Stimulated activated CD8-positive, alpha-beta memory T cell treated with anti-CD3 and anti-CD28 coated beads, Interleukin-4, amount 100 ng/mL, for 48 hours (primary cell): Measurements from ENCODE around the gene NPAT.

Source experiments
- DNase-seq: peaks from one replicate; pipeline ENCODE4 v3.0.0-alpha.2; 2020

NPAT gene

GRCh38 chr11:108222574-108223347, at the start of gene NPAT, which contains the start of gene ATM:
Gene NPAT, minus strand, starts transcription at chr11:108222638. Its CDS starts 102 bp downstream, at chr11:108222536.
Gene ATM, plus strand, starts transcription at chr11:108223067. Its CDS starts 4,558 bp downstream, at chr11:108227625.
- DNase-seq: peak; percentile 98

DNA sequence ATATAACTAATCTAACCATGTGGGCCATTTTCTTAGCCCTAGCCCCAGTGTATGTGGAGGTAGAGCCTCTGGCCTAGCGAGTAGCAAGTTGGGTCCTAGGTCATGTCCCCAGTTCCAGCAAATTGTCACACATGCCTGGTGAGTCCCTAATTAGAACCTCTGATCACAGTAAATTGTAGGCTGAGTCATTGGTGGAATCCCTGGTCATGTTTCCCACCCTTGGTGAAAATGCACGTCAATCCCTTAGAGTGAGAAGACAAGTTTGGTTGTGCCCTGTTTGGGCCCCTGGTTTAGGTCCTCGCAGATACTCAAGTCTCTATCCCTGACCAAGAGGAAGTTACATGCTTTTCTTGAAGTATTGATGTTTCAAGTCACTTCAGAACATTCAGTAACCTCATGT, 47.1 kb upstream of the NPAT start:
- no peak for DNase-seq

- no peak for DNase-seq
Measured at GRCh38 chr11:108253176-108253575, 30.7 kb upstream of the NPAT start.

GRCh38 chr11:108246885-108247284, 24.4 kb upstream of the NPAT start:
- DNase-seq: no peak

- DNase-seq: no peak
Measured at GRCh38 chr11:108246308-108246707, 23.9 kb upstream of the NPAT start.

DNA sequence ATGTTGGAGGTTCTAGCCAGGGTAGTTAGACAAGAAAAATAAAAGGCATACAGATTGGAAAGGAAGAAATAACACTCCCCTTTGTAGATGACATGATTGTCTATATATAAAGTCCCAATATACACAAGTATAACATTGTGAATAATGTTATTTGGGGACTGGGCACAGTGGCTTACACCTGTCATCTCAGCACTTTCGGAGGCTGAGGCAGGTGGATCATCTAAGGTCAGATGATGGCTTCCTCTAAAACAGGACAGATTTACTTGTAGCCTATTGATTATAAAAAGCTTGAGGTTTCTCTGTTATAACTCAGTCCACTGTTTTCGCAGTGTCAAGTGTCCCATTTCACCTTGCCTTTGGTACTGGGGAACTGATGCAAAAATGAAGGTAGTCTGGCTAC, 20.0 kb upstream of the NPAT start:
- DNase-seq: no peak

- peak; percentile 60 for DNase-seq
Measured at GRCh38 chr11:108241330-108242037, 19.0 kb upstream of the NPAT start.

DNA sequence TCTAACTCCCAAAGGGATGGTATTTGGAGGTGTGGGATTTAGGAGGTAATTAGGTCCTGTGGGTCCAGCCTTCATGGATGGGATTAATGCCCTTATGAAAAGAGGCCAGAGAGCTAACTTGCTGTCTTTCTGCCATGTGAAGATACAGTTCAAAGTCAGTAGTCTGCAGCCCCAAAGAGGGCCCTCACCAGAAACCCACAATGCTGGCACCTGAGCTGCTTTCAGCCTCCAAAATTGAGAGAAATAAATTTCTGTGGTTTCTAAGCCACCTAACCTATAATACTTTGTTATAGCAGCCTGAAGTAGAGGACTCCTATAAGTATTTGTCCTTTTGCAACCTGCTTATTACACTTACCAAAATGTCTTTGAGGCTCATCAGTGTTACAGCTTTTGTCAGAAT, 16.6 kb upstream of the NPAT start:
- no peak for DNase-seq

DNA sequence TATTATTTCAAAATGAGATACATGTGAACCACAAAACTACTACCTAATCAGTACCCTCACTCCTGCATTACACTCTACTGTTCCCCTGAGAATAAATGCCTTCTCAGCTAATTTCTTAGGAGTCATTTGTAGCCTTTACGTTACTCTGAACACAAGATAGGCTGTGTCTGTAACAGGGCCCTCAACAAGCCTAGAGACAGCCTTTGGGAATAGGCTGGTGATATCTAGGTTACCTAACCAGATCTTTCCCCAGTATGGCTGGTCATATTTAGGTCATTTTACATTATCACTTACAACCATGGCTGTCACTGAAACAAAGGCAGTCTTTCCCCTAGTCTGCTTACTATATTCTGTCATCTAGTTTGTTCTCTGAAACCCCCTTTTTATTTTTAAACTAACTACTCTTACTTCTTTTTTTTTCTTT, 14.6 kb upstream of the NPAT start:
- DNase-seq: no peak

DNA sequence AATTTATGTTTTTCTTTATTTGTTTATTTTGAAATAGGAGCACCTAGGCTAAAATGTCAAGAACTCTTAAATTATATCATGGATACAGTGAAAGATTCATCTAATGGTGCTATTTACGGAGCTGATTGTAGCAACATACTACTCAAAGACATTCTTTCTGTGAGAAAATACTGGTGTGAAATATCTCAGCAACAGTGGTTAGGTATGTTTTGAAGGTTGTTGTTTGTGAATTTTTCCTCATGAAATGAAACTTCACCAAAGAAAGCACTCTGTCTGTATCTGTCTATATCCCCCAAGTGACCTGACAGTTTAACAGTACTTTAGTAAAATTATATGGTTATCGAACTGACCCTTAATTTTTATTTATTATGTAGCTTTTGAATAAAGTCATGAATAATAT, 13.2 kb upstream of the NPAT start:
- no peak for DNase-seq

- no peak for DNase-seq
Measured at GRCh38 chr11:108235192-108235591, 12.8 kb upstream of the NPAT start.

DNA sequence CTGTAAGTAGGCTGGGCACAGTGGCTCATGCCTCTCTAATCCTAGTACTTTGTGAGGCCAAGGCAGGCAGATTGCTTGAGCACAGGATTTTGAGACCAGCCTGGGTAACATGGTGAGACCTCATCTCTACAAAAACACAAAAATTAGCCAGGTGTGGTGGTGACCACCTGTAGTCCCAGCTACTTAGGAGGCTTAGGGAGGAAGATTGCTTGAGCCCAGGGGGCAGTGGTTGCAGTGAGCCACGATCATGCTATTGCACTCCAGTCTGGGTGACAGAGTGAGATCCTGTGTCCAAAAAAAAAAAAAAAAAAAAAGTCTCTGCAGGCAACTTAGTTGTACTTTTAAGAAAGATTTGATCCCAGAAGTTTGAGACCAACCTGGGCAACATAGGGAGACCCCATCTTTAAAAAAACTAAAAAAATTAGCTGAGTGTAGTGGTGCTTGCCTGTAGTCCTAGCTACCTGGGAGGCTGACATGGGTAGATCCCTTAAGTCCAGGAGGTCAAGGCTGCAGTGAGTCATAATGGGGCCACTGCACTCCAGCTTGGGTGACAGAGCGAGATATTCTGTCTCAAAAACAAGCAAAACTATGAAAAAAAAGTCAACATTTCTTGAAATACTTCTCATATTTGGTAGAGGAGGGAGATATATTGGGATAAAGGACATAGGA, 11.0 kb upstream of the NPAT start:
- DNase-seq: no peak

GRCh38 chr11:108228251-108228650, 5.8 kb upstream of the NPAT start:
- no peak for DNase-seq

GRCh38 chr11:108226036-108226435, 3.6 kb upstream of the NPAT start:
- no peak for DNase-seq

- DNase-seq: peak; percentile 57
Measured at GRCh38 chr11:108224911-108225786, 2.7 kb upstream of the NPAT start.

DNA sequence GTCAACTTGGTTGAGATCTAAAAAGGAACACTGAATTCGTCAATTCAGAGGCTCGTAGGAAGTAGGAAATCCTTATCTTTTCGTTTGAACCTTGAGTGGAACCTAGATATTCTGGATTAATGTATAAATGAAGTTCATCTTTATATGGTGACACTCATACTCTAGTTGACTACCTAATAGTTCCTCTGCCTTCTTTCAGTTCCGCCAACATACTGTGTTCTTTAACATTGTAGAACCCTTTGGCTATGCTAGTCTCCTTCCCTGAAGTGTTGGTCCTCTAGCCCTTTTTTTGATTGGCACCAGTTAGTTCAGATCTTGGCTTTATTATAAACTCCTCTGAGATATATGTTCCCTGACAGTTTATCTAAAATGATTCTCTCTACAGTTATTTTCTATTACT, 1.9 kb upstream of the NPAT start:
- no peak for DNase-seq

DNA sequence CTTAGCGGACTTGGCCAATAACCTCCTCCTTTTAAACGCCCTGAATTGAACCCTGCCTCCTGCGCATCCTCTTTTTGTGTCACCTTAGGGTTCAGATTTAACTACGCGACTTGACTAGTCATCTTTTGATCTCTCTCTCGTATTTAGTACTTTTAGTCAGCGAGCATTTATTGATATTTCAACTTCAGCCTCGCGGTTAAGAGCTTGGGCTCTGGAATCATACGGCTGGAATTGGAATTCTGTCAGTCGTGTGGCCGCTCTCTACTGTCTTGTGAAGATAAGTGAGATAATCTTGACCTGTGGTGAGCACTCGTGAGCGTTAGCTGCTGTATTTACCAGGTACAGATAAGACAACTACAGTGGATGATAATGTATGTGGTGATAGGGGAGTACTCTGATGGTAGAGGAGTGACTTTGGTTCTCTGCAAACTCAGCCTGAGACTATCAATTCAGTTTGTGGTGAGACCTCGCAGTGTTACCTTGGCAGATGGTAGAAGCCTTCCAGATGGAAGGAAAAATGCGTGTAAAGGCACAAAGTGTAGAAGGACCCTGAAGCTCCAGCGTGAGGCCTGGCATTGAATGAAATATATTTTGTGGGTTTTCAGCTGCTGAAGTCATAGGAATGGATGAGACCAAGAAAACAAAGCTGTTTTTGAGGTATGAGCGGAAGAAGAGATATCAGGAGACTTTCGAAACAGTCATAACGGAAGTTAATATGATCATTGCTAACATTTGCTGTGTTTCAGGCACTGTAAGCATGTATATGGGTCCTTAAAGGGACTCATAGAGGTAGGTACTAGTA, 1.1 kb upstream of the NPAT start:
- DNase-seq: no peak

DNA sequence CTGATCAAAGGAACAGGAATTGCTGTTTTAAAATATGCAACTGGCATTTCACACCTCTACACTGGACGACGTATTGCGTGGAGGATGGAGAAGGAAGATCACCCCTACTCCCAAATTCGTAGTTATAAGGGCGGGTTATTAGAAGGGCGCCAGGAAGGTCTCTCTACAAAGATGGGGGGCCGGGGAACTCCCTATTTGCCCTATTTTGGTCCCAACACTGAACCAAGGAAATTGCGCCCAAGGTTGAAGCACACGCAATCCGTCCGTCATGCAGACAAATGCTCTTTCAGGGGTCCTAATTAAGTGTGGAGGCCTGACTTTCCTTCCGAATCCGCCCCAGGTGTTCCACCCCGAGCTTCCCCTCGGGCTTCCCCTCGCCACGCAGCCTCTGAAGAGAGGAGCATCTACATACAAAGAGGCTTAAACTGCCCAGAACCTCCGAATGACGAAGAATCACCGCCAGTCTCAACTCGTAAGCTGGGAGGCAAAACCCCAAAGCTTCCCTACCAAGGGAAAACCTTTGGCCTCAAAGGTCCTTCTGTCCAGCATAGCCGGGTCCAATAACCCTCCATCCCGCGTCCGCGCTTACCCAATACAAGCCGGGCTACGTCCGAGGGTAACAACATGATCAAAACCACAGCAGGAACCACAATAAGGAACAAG, 396 bp downstream of the NPAT start:
- DNase-seq: peak; percentile 62

DNA sequence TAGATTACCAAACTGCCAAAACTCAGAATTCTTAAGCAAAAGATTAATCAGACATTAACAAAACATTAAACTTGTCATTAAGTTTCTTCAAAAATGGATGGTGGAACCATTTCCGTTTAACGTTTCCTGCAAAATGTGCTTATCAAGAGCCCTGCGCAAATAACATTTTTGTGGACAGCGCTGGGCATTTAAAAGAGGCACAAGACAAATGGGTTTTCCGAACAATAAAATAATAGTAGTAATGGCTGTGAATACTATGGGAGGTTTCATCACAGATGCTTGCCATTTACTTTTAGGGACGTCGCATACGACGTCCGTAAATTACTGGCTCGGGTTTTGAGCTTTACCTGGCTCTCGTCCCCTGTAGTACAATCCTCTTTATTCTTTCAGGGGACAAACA, 1.1 kb downstream of the NPAT start:
- no peak for DNase-seq

DNA sequence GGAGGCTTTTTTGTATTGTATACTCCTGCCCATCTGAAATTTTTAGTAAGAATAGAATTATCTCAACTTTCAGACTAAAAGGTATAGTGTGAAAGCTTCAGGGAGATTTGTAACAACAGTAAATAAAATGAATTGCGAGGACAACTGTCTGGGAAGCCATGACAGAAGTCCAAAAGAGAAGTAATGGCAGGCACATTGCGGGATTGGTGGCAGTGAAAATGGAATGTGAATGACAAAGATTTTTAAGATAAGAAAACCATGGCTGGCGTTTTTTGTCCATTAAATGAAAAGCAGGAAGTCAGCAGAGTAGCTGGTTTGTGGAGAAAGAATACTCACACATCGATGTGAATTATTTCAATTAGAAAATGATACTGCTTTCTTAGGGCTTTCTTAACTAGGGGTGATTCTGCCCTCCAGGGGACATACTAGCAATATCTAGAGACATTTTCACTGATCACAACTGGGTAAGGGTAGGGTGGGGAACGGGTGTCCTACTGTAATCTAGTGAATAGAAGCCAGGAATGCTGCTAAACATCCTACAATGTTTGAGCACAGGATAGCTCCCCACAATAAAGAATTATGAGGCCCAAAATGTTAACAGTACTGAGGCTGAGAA, 1.6 kb downstream of the NPAT start:
- DNase-seq: no peak
